HepG2 (cell line): ENCODE data around the gene CCDC148. TPM values are rescaled to one million over a fixed set of nuclear protein-coding genes. Genes with fewer than 3 reads are reported as not detected.
A peak's percentile ranks its signal among the peaks of the same experiment; 100 is the strongest.

ENCODE experiments used
- ATAC-seq: fragments of 200-7000 bp; cut with Tn5 transposase; 3 replicates; pipeline ENCODE4 v1.9.1; 2020; ENCODE audit warnings: mild to moderate bottlenecking, moderate library complexity
- BruUV-seq: library from RNA; stranded (reverse); fragments of 400-500 nt; replicated peaks from 2 replicates; lab custom pipeline; 2021; lab: Mats Ljungman, UMichigan
- CTCF ChIA-PET: fragments of 300-600 bp; formaldehyde crosslinking; extraction: SDS; loops from one replicate; lab custom pipeline; 2021; ENCODE audit warnings: low total read pairs, inconsistent platforms, low intra/inter-chr PET ratio; lab: Yijun Ruan, JAX
- POLR2A ChIA-PET: fragments of 350-600 bp; sonication (Branson Sonifier 250); formaldehyde crosslinking; loops from one replicate; lab custom pipeline; 2020; ENCODE audit warnings: antibody characterized with exemption, inconsistent platforms; lab: Yijun Ruan, JAX
- DNase-seq: peaks from one replicate; pipeline ENCODE4 v3.0.0-alpha.2; 2015; ENCODE audit warnings: low spot score
- FAIRE-seq: peaks from 3 replicates; lab custom pipeline; 2011; peaks lifted over from hg19 to GRCh38; lab: Jason Lieb, UNC
- H2AFZ ChIP-seq: one replicate; pipeline ENCODE4 v1.6.1; 2011; ENCODE audit warnings: low read length, inconsistent platforms
- H3K27ac ChIP-seq: fragments of 300-600 bp; 3 replicates; pipeline ENCODE4 v1.8.0; 2011; ENCODE audit warnings: mixed run types, mild to moderate bottlenecking, mixed read lengths, low read length, inconsistent platforms; ENCODE audit not compliant: insufficient read depth; ENCODE audit errors: extremely low read length
- H3K27me3 ChIP-seq, 2 experiments: fragments of 200-600 bp in 1 of 2; 2 replicates in 1 of 2; 3 replicates in 1 of 2; pipeline versions ENCODE4 v1.6.0 to v1.8.0; 2011; ENCODE audit warnings: low read length in 2 of 2, mild to moderate bottlenecking in 2 of 2, moderate library complexity in 2 of 2, inconsistent platforms in 1 of 2; ENCODE audit not compliant: insufficient read depth in 2 of 2, control insufficient read depth in 1 of 2
- H3K36me3 ChIP-seq, 2 experiments: fragments of 200-600 bp in 1 of 2; replicated peaks in 1 of 2; 2 replicates in 1 of 2; 3 replicates in 1 of 2; pipeline versions ENCODE4 v1.5.1 to v1.8.0; 2011; ENCODE audit warnings: low read length in 2 of 2, inconsistent platforms in 1 of 2; ENCODE audit not compliant: insufficient read depth in 2 of 2, control insufficient read depth in 1 of 2
- H3K4me1 ChIP-seq: 2 replicates; pipeline ENCODE4 v1.5.1; 2012; ENCODE audit warnings: low read length, inconsistent platforms; ENCODE audit not compliant: insufficient read depth
- H3K4me2 ChIP-seq: 2 replicates; pipeline ENCODE4 v1.6.0; 2011; ENCODE audit warnings: low read depth, low read length, inconsistent platforms
- H3K4me3 ChIP-seq, 3 experiments: fragments of 200-600 bp in 1 of 3; sonication (generic), shearing (Covaris generic) in 1 of 3; replicated peaks in 1 of 3; 2 replicates each; pipeline ENCODE4 v1.5.1; 2011 to 2016; ENCODE audit warnings: low read length in 3 of 3, inconsistent platforms in 2 of 3, low read depth in 2 of 3, mild to moderate bottlenecking in 2 of 3, control low read depth in 1 of 3, mixed read lengths in 1 of 3; ENCODE audit not compliant: insufficient read depth in 1 of 3
- H3K79me2 ChIP-seq: one replicate; pipeline ENCODE4 v1.6.1; 2011; ENCODE audit warnings: low read length, inconsistent platforms; ENCODE audit not compliant: insufficient read depth
- H3K9ac ChIP-seq: 2 replicates; pipeline ENCODE4 v1.6.0; 2011; ENCODE audit warnings: mild to moderate bottlenecking, low read depth, low read length, inconsistent platforms; ENCODE audit not compliant: insufficient read depth
- H3K9me3 ChIP-seq: 2 replicates; pipeline ENCODE4 v1.5.1; 2012; ENCODE audit warnings: mild to moderate bottlenecking, low read length
- H4K20me1 ChIP-seq: 2 replicates; pipeline ENCODE4 v1.6.0; 2011; ENCODE audit warnings: inconsistent platforms, mild to moderate bottlenecking, low read length, moderate library complexity; ENCODE audit not compliant: insufficient read depth
- BCLAF1 ChIP-seq: fragments of 450-650 bp; IDR thresholded peaks from 2 replicates; pipeline ENCODE4 v1.6.1; 2017; ENCODE audit warnings: mild to moderate bottlenecking
- MAZ ChIP-seq, 2 experiments: sonication (generic) in 1 of 2; formaldehyde crosslinking in 1 of 2; IDR thresholded peaks; 2 replicates each; pipeline versions ENCODE4 v1.5.0 to v1.6.1; 2012 to 2020; ENCODE audit warnings: low read depth in 2 of 2, mild to moderate bottlenecking in 2 of 2, borderline replicate concordance in 1 of 2, improper control_type of control experiment in 1 of 2, low read length in 1 of 2, missing genetic modification reagents in 1 of 2, moderate library complexity in 1 of 2
- NCOA2 ChIP-seq: sonication (generic); formaldehyde crosslinking; IDR thresholded peaks from 2 replicates; pipeline ENCODE4 v1.8.0; 2022; ENCODE audit warnings: inconsistent platforms
- POLR2AphosphoS2 ChIP-seq: IDR thresholded peaks from 2 replicates; pipeline ENCODE4 v1.6.1; 2011; ENCODE audit warnings: low read depth, low read length, improper control_type of control experiment
- SRSF1 ChIP-seq: fragments of 200-400 bp; formaldehyde crosslinking; optimal IDR thresholded peaks from 2 replicates; pipeline ENCODE3; 2017; ENCODE audit warnings: mild to moderate bottlenecking, low read depth, low read length, moderate library complexity
- TIGD3 ChIP-seq: sonication (generic); formaldehyde crosslinking; IDR thresholded peaks from 2 replicates; pipeline ENCODE4 v1.5.1; 2020; ENCODE audit warnings: mild to moderate bottlenecking, missing genetic modification reagents, borderline replicate concordance
- XBP1 ChIP-seq: sonication (generic); formaldehyde crosslinking; IDR thresholded peaks from 2 replicates; pipeline ENCODE4 v1.5.0; 2020; ENCODE audit warnings: missing genetic modification reagents
- ZFP36 ChIP-seq: fragments of 150-350 bp; IDR thresholded peaks from 2 replicates; pipeline ENCODE4 v1.6.1; 2018; ENCODE audit warnings: borderline replicate concordance, low read length, low read depth; ENCODE audit not compliant: partially characterized antibody
- ZFY ChIP-seq: sonication (generic); formaldehyde crosslinking; IDR thresholded peaks from 2 replicates; pipeline ENCODE4 v1.4.0; 2020; ENCODE audit warnings: missing genetic modification reagents
- ZMYM3 ChIP-seq: sonication (generic); formaldehyde crosslinking; IDR thresholded peaks from 2 replicates; pipeline ENCODE4 v1.5.1; 2020; ENCODE audit warnings: mild to moderate bottlenecking, missing genetic modification reagents
- ZNF337 ChIP-seq: sonication (generic); formaldehyde crosslinking; IDR thresholded peaks from 2 replicates; pipeline ENCODE4 v1.5.1; 2020; ENCODE audit warnings: missing genetic modification reagents, low read depth, mild to moderate bottlenecking, borderline replicate concordance
- ZNF672 ChIP-seq: sonication (generic); formaldehyde crosslinking; IDR thresholded peaks from 2 replicates; pipeline ENCODE4 v1.8.1; 2022; ENCODE audit warnings: missing genetic modification reagents
- ZSCAN30 ChIP-seq: sonication (generic); formaldehyde crosslinking; IDR thresholded peaks from 2 replicates; pipeline ENCODE4 v1.5.0; 2020; ENCODE audit warnings: mild to moderate bottlenecking, missing genetic modification reagents
- WGBS: methylation state at CpG from one replicate; pipeline ENCODE4 v1.1.6; 2017; ENCODE audit warnings: low lambda C conversion rate; 5-methylcytosine and 5-hydroxymethylcytosine counted together
- in situ Hi-C: cut with HindIII; loops from 2 replicates; pipeline ENCODE4 v1.10.0; 2017; ENCODE audit warnings: low pct_unique_long_range_greater_than_20kb; ENCODE audit not compliant: extremely low pct_ligation_motif_present
- intact Hi-C: fragments of 100-400 bp; cut with micrococcal nuclease; formaldehyde crosslinking; loops from one replicate; pipeline ENCODE4 v1.10.0; 2022; ENCODE audit not compliant: unreplicated experiment
- polyA plus RNA-seq, 8 experiments: library from polyadenylated mRNA; depleted of rRNA in 3 of 8; stranded (reverse) in 7 of 8; unstranded in 1 of 8; fragments of >200 nt; fragmentation: Illumina TruSeq in 4 of 8; extraction: Trizol in 4 of 8; gene quantifications; 2 replicates each; pipeline versions ENCODE4 v1.2.1 to v1.2.3, GENCODE V29; 2011 to 2016; ENCODE audit warnings: low read depth in 4 of 8, missing spikeins in 1 of 8, mixed read lengths in 1 of 8; ENCODE audit not compliant: insufficient read depth in 1 of 8
- total RNA-seq, 5 experiments: library from RNA; depleted of rRNA; stranded (reverse); fragments of >200 nt; fragmentation: Illumina TruSeq; extraction: Trizol; gene quantifications; 2 replicates each; pipeline ENCODE4 v1.2.3, GENCODE V29; 2016; ENCODE audit warnings: low read depth in 1 of 5
- TF ChIP-seq, protein P1 (sequence below): IDR thresholded peaks from 2 replicates; pipeline ENCODE4 v1.6.1; 2016; ENCODE audit warnings: low read depth, borderline replicate concordance

Gene CCDC148
- total and polyA plus RNA-seq, 2 of the 13 experiments (the other 11 are each of a cell fraction or from before 2014, with no cell fraction given), result 0.30 to 0.49 TPM

DNA sequence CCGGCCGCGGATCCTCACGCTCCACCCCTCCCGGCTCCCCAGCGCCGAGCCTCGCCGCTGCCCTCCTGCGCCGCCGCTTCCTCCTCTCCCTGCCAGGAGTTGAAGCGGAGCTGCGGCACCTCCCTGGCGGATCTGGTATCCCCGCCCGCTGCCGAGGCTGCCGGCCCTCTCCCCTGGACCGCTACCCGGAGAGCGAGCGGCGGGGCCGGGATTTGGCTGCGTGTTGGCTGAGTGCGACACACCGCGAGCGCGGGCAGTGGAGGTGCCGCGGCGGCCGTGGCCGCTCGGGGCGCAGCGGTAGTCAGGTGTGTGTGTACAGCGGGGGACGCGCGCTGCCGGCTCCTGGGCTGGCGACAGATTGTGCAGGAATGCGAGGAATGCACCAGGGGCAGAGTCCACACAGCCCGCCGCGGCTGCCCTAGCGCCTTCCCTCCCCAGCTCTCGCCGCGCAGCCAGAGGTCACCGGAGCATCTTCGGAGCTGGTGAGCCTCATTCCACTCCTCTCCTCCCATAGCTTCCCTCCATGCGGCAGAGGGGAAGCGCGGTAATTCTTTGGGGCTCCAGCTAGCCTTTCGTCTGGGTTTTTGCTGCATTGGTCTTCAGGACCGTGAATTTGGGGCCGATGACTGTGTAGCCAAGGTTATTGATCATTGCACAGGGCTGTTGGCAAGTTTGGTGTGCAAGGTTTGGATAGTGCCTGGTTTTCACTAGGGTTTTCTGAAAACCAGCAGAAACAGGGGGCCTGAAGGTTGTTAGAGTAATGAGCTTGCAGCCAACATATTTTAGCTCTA lies 1.5 kb upstream of the CCDC148 start (continued):
- peak; percentile 81 for TF ChIP-seq POLR2AphosphoS2

- peak; percentile 40 for DNase-seq
- ChIA-PET POLR2A (interaction anchor here (0.9 to 2.8 kb wide), 16 partner anchors 8 to 433 kb away, joined by 3 to 23 read pairs (median 4); no protein-coding TSS in a partner anchor), CTCF (no interaction called here)
- WGBS, result 1% methylated on average over 69 of the region's 84 CpGs
- intact Hi-C loops (loop anchor here (5.0 kb wide), 3 partner anchors 160 to 425 kb away; no protein-coding TSS in a partner anchor), in situ Hi-C loops (loop anchor here (5.0 to 25.0 kb wide), 3 partner anchors 275 to 415 kb away; no protein-coding TSS in a partner anchor)
- peak overlapping the region; percentile 84 to 100 (median 97) for H3K4me3 ChIP-seq
- H4K20me1 ChIP-seq, result peaks cover 23% of the 10 kb centered on the region
- no peaks in the 10 kb centered on the region; a peak in 1 of 5 replicates for H3K27me3 ChIP-seq
- peak; percentile 64 for ATAC-seq
- peaks cover 62% of the 10 kb centered on the region for H3K4me1 ChIP-seq
- H3K9me3 ChIP-seq, result no peaks in the 10 kb centered on the region
- H2AFZ ChIP-seq, result no peak overlapping the region
- peak overlapping the region; percentile 97 for H3K27ac ChIP-seq
- H3K4me2 ChIP-seq, result peak overlapping the region; percentile 72
- H3K79me2 ChIP-seq, result peaks cover 49% of the 10 kb centered on the region
- FAIRE-seq, result no peak
- H3K36me3 ChIP-seq, result 0 out of 5 replicates have a peak, but pooled peaks cover 0 to 2% of the 10 kb centered on the region in 2 experiments
- peak overlapping the region; percentile 96 for H3K9ac ChIP-seq
- BruUV-seq, result no TSS peak
- no peak for TF ChIP-seq MAZ (IDR thresholded peaks at IDR 0.05; ENCODE audit: borderline replicate concordance, low read depth, low read length)
- TF ChIP-seq MAZ (CRISPR knock-in tag; IDR thresholded peaks at IDR 0.05; ENCODE audit: low read depth), result 0 out of 2 replicates have a peak, but pooled peaks have one; percentile 80
- TF ChIP-seq ZNF672 (CRISPR knock-in tag), result peak; percentile 32; the same call in 1 of the 2 replicates
- TF ChIP-seq ZSCAN30 (CRISPR knock-in tag), result peak; percentile 40; the same call in 1 of the 2 replicates
- peak; percentile 57 for TF ChIP-seq SRSF1
- no peak for TF ChIP-seq ZFP36
- no peak for TF ChIP-seq XBP1
- no peak for TF ChIP-seq ZMYM3
- no peak for TF ChIP-seq BCLAF1
- TF ChIP-seq ZNF337 (CRISPR knock-in tag), result no peak
- TF ChIP-seq ZFY (CRISPR knock-in tag), result peak; percentile 13
- peak; percentile 43; the same call in 1 of the 2 replicates for TF ChIP-seq NCOA2 (CRISPR knock-in tag)
- TF ChIP-seq TIGD3 (CRISPR knock-in tag), result 0 out of 2 replicates have a peak, but pooled peaks have one; percentile 14
- TF ChIP-seq, protein P1, sequence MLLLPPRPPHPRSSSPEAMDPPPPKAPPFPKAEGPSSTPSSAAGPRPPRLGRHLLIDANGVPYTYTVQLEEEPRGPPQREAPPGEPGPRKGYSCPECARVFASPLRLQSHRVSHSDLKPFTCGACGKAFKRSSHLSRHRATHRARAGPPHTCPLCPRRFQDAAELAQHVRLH (CRISPR knock-in tag), result 0 out of 2 replicates have a peak, but pooled peaks have one; percentile 18
Measured at GRCh38 chr2:158457092-158457825, 706 bp upstream of the CCDC148 start.
